ENCODE results near the gene WDFY1.

DNA sequence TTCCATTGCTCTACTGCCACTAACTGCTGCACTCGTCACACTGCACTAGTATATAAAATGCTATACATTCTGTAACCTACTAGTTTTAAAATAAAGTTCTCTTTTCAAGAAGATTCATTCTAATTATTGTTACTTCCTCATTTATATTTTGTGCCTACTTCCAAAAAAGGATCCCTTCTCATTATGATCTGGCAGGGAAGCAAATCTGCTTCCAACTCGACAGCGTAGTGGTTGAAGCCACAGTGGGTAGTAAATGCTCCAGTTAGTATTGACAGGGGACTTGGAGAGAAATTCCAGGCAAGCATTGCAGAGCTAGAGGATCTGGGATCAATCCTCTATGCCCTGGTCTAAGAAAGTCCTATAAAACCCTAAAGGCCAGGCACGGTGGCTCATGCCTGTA, 54.4 kb downstream of the WDFY1 start:
- TF ChIP-seq CTCF (IDR thresholded peaks at IDR 0.05) (no peak), POLR2A (IDR thresholded peaks at IDR 0.05) (no peak)
